HEK293 (cell line): ENCODE data around the gene USF1.

Experiments
- CTCF ChIA-PET: fragments of 350-600 bp; formaldehyde crosslinking; extraction: SDS; loops from one replicate; lab custom pipeline; 2021; ENCODE audit warnings: antibody characterized with exemption; lab: Yijun Ruan, JAX
- POLR2A ChIA-PET: fragments of 300-600 bp; formaldehyde crosslinking; extraction: SDS; loops from one replicate; lab custom pipeline; 2020; ENCODE audit warnings: antibody characterized with exemption, inconsistent platforms; lab: Yijun Ruan, JAX
- H3K27ac ChIP-seq: fragments of 200-500 bp; sonication (Bioruptor generic); 2 replicates; pipeline ENCODE4 v1.5.1; 2014; ENCODE audit warnings: low read depth, low read length, control low read depth, inconsistent platforms; ENCODE audit errors: extremely low read depth
- H3K36me3 ChIP-seq, 2 experiments: fragments of 200-500 bp in 1 of 2; sonication (Bioruptor generic) in 1 of 2; 1 replicate in 1 of 2; 2 replicates in 1 of 2; pipeline ENCODE4 v1.5.1; 2014 to 2017; ENCODE audit warnings: inconsistent platforms in 2 of 2, low read length in 2 of 2; ENCODE audit not compliant: control insufficient read depth in 2 of 2, insufficient read depth in 1 of 2
- H3K4me1 ChIP-seq: fragments of 200-500 bp; sonication (Bioruptor generic); 2 replicates; pipeline ENCODE4 v1.5.1; 2014; ENCODE audit warnings: mild to moderate bottlenecking, low read length, inconsistent platforms; ENCODE audit not compliant: control insufficient read depth, insufficient read depth
- H3K4me3 ChIP-seq: 2 replicates; pipeline ENCODE4 v1.5.1; 2011; ENCODE audit warnings: low read depth, mild to moderate bottlenecking, control low read depth, low read length, moderate library complexity
- H3K9me3 ChIP-seq: fragments of 200-500 bp; sonication (Bioruptor generic); 2 replicates; pipeline ENCODE4 v1.5.1; 2014; ENCODE audit warnings: low read depth, low read length, inconsistent platforms; ENCODE audit not compliant: control insufficient read depth, insufficient read depth
- IKZF3 ChIP-seq: fragments of 450-650 bp; IDR thresholded peaks from 2 replicates; pipeline ENCODE4 v1.5.0; 2018; ENCODE audit warnings: missing biosample characterization, mild to moderate bottlenecking, missing genetic modification characterization, moderate library complexity
- PBX3 ChIP-seq: sonication (generic); formaldehyde crosslinking; IDR thresholded peaks from 2 replicates; pipeline ENCODE4 v1.8.1; 2022; ENCODE audit warnings: mild to moderate bottlenecking, moderate library complexity, missing genetic modification reagents
- RBAK ChIP-seq: fragments of 450-650 bp; formaldehyde crosslinking; IDR thresholded peaks from 2 replicates; pipeline ENCODE4 v1.5.1; 2016; ENCODE audit warnings: missing biosample characterization, missing genetic modification characterization
- REPIN1 ChIP-seq: fragments of 450-650 bp; formaldehyde crosslinking; IDR thresholded peaks from 2 replicates; pipeline ENCODE4 v1.5.1; 2017; ENCODE audit warnings: missing biosample characterization, missing genetic modification characterization, low read depth
- SP2 ChIP-seq: fragments of 450-650 bp; formaldehyde crosslinking; IDR thresholded peaks from 2 replicates; pipeline ENCODE4 v1.5.1; 2016; ENCODE audit warnings: missing biosample characterization, missing genetic modification characterization
- TCF7L2 ChIP-seq: IDR thresholded peaks from 2 replicates; pipeline ENCODE4 v1.6.1; 2011; ENCODE audit warnings: low read depth, mild to moderate bottlenecking, inconsistent platforms, low read length, moderate library complexity, borderline replicate concordance
- YY2 ChIP-seq: fragments of 450-650 bp; formaldehyde crosslinking; IDR thresholded peaks from 2 replicates; pipeline ENCODE4 v1.5.1; 2016; ENCODE audit warnings: missing biosample characterization, missing genetic modification characterization
- ZBTB7A ChIP-seq: fragments of 450-650 bp; formaldehyde crosslinking; IDR thresholded peaks from 2 replicates; pipeline ENCODE4 v1.5.1; 2016; ENCODE audit warnings: low read depth, missing biosample characterization, missing genetic modification characterization
- ZNF114 ChIP-seq: fragments of 450-650 bp; formaldehyde crosslinking; IDR thresholded peaks from 2 replicates; pipeline ENCODE4 v1.5.0; 2017; ENCODE audit warnings: missing biosample characterization, missing genetic modification characterization
- ZNF214 ChIP-seq: fragments of 450-650 bp; formaldehyde crosslinking; IDR thresholded peaks from 2 replicates; pipeline ENCODE4 v1.5.1; 2017; ENCODE audit warnings: missing biosample characterization, mild to moderate bottlenecking, missing genetic modification characterization, borderline replicate concordance
- ZNF274 ChIP-seq, 2 experiments: fragments of 200-500 bp in 1 of 2; fragments of 450-650 bp in 1 of 2; sonication (Bioruptor generic) in 1 of 2; formaldehyde crosslinking in 1 of 2; IDR thresholded peaks; 2 replicates each; pipeline versions ENCODE4 v1.5.1 to v1.6.1; 2014 to 2016; ENCODE audit warnings: borderline replicate concordance in 1 of 2, inconsistent platforms in 1 of 2, low read length in 1 of 2, missing biosample characterization in 1 of 2, missing genetic modification characterization in 1 of 2
- ZNF449 ChIP-seq: fragments of 450-650 bp; formaldehyde crosslinking; IDR thresholded peaks from 2 replicates; pipeline ENCODE4 v1.5.1; 2017; ENCODE audit warnings: missing biosample characterization, mild to moderate bottlenecking, missing genetic modification characterization, moderate library complexity
- ZNF555 ChIP-seq: fragments of 450-650 bp; formaldehyde crosslinking; conservative IDR thresholded peaks from 2 replicates; pipeline ENCODE4 v1.5.1; 2017; ENCODE audit warnings: missing biosample characterization, mild to moderate bottlenecking, missing genetic modification characterization, inconsistent platforms
- ZNF639 ChIP-seq: fragments of 450-650 bp; formaldehyde crosslinking; IDR thresholded peaks from 2 replicates; pipeline ENCODE4 v1.5.1; 2016; ENCODE audit warnings: missing biosample characterization, missing genetic modification characterization
- ZNF654 ChIP-seq: fragments of 450-650 bp; formaldehyde crosslinking; IDR thresholded peaks from 2 replicates; pipeline ENCODE4 v1.5.1; 2016; ENCODE audit warnings: low read depth, missing biosample characterization, missing genetic modification characterization
- ZNF701 ChIP-seq: fragments of 450-650 bp; formaldehyde crosslinking; IDR thresholded peaks from 2 replicates; pipeline ENCODE4 v1.5.1; 2016; ENCODE audit warnings: missing biosample characterization, missing genetic modification characterization
- ZNF791 ChIP-seq: fragments of 450-650 bp; formaldehyde crosslinking; IDR thresholded peaks from 2 replicates; pipeline ENCODE4 v1.5.1; 2016; ENCODE audit warnings: missing biosample characterization, missing genetic modification characterization
- ZNF830 ChIP-seq: fragments of 450-650 bp; IDR thresholded peaks from 2 replicates; pipeline ENCODE4 v1.5.0; 2018; ENCODE audit warnings: missing biosample characterization, missing genetic modification characterization, low read depth, mild to moderate bottlenecking, moderate library complexity
- ZSCAN30 ChIP-seq: fragments of 450-650 bp; IDR thresholded peaks from 2 replicates; pipeline ENCODE4 v1.5.1; 2018; ENCODE audit warnings: missing biosample characterization, mild to moderate bottlenecking, missing genetic modification characterization, moderate library complexity
- TF ChIP-seq, protein P1 (sequence below): fragments of 450-650 bp; formaldehyde crosslinking; IDR thresholded peaks from 2 replicates; pipeline ENCODE4 v1.5.1; 2016; ENCODE audit warnings: missing biosample characterization, missing genetic modification characterization, low read depth

Gene USF1

DNA sequence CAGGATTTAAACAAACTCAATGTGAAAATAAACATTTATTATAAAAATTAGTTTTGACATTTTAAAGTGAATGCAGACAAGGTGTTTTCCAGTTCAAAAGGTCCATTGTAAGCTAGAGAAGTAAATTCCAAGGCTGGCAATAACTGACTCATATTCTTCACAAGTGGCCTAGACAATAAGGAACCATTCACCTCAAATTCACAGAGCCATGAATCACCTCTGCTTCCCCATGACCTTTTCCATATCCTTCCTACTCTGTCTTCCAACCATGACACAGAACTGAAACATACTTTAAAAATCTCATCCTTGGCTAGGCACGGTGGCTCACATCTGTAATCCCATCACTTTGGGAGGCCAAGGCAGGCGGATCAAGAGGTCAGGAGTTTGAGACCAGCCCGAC is 49.6 kb downstream of the USF1 start:
- Histone ChIP-seq H3K36me3 (peaks cover 5 to 43% of the 10 kb centered on the region in 2 experiments), H3K9me3 (no peaks in the 10 kb centered on the region), H3K4me1 (no peaks in the 10 kb centered on the region), H3K4me3 (no peak overlapping the region), H3K27ac (no peak overlapping the region)
- no peak for TF ChIP-seq ZNF654 (tag by site-specific recombination)
- TF ChIP-seq SP2 = no peak
- no peak for TF ChIP-seq ZNF449 (tag by site-specific recombination)
- no peak for TF ChIP-seq ZBTB7A (tag by site-specific recombination)
- no peak for TF ChIP-seq RBAK (tag by site-specific recombination)
- no peak for TF ChIP-seq PBX3
- no peak for TF ChIP-seq YY2 (tag by site-specific recombination)
- no peak for TF ChIP-seq ZNF555 (tag by site-specific recombination)
- TF ChIP-seq ZNF639 (tag by site-specific recombination) = no peak
- no peak for TF ChIP-seq ZNF701 (tag by site-specific recombination)
- no peak for TF ChIP-seq IKZF3 (tag by site-specific recombination)
- no peak for TF ChIP-seq ZNF791 (tag by site-specific recombination)
- TF ChIP-seq ZSCAN30 = no peak
- TF ChIP-seq ZNF274 (IDR thresholded peaks at IDR 0.05; ENCODE audit: low read length) = no peak
- TF ChIP-seq ZNF274 (tag by site-specific recombination; IDR thresholded peaks at IDR 0.05; ENCODE audit: borderline replicate concordance) = no peak
- no peak for TF ChIP-seq ZNF830 (tag by site-specific recombination)
- TF ChIP-seq, protein P1, sequence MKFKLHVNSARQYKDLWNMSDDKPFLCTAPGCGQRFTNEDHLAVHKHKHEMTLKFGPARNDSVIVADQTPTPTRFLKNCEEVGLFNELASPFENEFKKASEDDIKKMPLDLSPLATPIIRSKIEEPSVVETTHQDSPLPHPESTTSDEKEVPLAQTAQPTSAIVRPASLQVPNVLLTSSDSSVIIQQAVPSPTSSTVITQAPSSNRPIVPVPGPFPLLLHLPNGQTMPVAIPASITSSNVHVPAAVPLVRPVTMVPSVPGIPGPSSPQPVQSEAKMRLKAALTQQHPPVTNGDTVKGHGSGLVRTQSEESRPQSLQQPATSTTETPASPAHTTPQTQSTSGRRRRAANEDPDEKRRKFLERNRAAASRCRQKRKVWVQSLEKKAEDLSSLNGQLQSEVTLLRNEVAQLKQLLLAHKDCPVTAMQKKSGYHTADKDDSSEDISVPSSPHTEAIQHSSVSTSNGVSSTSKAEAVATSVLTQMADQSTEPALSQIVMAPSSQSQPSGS (tag by site-specific recombination) = no peak
- TF ChIP-seq TCF7L2 = no peak
- TF ChIP-seq REPIN1 = no peak
- no peak for TF ChIP-seq ZNF114
- no peak for TF ChIP-seq ZNF214 (tag by site-specific recombination)
- ChIA-PET CTCF (interaction anchor here (0.6 to 4.3 kb wide), 10 partner anchors 8 to 460 kb away, joined by 3 to 60 read pairs (median 4); partner anchors contain the start of genes F11R, KLHDC9 and TSTD1), POLR2A (interaction anchor here (3.3 kb wide), 1 partner anchor 25 kb away, joined by 15 read pairs; the partner anchor contains the start of gene F11R)
